GM19023 (cell line): Measurements from ENCODE around the gene ATAD2B.

Experiments used
- ATAC-seq: cut with Tn5 transposase; IDR thresholded peaks from one replicate; pipeline ENCODE4 v1.9.1; 2021; ENCODE audit warnings: mild to moderate bottlenecking, moderate library complexity; ENCODE audit not compliant: unreplicated experiment

The ATAD2B gene

DNA sequence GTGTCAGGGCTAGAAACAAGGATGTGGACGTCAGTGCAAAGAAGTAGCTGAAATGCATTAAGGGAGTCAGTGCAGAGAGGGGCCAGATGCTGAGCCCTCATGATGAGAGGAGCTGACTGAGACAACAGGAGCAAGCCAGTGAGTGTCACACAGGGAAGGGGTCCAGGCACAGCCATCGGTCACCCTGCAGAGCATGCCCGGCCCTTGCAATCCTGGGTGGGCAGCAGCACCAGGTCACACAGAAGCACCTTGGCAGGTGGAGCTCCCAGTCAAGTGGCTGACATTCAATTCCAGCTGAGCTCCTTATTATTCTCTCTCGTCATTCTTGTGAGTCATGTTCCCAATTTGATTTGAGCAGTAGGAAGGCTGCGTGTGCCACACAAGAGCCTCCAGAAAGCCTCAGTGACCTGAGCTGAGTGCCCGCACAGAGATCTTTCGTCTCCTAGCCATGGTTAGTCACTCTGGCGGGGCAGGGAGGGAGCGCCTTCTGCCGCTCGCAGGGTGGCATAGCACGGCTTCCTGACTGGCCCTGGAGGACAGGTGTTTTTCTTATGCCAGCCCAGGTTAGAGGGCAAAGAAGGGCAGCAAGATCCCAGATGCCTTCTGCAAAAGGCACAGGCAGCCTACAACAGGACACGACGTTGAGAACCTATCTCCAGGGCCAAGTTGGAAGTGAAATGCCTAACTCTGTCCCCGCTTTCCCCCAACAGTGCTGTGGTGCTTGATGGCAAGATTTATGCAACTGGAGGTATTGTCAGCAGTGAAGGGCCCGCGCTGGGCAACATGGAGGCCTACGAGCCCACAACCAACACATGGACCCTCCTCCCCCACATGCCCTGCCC is 220.9 kb downstream of the ATAD2B start:
- no peak for ATAC-seq

DNA sequence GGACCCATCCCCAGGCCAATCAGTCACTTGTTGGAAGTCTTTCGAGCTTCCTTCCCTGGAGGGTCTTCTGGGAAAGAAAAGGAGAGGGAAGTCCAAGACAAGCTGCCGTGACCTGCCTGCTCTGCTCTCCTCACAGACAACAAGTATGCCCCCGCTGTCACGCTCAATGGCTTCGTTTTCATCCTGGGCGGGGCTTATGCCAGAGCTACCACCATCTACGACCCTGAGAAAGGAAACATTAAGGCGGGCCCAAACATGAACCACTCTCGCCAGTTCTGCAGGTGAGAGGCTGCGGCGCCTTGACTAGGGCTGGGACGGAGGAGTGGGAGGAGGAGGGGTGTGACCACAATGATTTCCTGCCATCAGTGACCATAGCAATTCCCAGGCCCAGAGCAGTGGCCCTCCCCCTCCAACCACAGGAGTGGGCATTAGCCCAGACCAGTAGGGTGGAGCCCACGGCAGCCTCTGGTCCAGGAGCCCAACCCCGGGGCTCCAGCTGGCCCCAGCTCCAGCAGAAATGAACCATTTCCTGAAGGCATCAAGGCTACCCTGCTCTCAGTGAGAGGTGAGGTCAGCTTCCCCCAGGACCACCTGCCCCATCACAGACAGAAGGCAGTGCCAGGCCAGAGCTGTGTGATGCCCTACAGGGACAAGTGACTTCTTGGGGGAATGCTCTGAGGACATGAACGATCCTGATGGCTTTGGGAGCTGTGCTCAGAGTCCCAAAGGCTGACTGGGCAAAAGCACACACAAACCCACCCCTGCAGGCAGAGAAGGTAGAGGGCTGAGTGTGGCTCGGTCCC is 223.1 kb downstream of the ATAD2B start:
- no peak for ATAC-seq

DNA sequence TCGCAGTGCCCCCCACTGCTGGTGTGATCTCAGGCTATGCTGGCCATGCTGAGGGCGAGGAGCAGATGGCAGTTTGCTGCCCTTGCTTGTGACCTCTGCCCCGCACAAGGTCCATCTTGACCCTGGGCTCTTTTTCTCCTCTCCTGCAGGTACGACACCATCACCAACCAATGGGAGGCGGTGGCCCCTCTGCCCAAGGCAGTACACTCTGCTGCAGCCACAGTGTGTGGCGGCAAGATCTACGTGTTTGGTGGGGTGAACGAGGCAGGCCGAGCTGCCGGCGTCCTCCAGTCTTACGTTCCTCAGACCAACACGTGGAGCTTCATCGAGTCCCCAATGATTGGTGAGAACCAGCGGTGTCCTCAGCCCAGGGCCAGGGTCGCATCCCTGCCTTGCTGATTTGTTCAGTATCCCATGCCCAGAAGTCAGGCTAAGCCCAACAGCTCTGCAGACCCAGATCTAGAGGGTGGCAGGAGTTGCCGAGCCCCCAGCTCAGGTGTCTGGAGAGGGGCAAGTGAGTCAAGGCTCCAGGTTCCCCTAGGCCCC is 223.8 kb downstream of the ATAD2B start:
- ATAC-seq = no peak

DNA sequence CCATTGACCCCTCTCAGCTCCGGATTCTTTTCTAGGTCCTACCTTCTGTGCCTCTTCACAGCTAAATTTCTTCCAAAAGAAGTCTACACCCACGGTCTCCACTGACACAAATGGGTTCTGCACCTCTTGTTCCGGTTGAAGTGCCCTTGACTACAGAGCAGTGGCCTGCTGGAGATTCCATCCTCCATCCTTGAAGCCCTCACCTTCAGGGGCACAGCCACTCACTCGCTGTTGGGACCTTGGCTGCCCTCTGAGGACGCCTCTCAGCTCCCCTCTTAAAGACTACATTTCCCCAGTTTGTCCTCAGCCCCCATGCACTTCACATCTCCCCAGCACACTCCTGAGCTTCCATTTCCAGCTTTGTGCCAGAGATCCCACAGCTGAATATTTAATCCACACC is 226.3 kb downstream of the ATAD2B start:
- ATAC-seq = no peak

DNA sequence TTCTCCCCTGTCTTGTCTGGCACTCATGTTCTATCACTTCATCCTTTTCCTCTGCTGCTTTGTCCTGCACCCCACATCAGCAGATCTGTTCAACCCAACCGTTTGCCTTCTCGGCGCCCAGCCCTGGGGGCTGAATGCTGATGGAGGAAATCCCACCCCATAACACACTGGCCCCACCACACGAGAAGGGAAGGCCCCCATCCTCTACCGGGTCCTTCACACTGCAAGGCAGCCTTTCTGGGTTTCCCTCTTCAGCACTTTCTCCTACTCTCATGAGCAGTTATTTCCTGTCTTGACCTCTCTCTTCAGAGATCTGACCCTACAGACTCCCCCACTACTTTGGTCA is 227.4 kb downstream of the ATAD2B start:
- ATAC-seq = no peak

DNA sequence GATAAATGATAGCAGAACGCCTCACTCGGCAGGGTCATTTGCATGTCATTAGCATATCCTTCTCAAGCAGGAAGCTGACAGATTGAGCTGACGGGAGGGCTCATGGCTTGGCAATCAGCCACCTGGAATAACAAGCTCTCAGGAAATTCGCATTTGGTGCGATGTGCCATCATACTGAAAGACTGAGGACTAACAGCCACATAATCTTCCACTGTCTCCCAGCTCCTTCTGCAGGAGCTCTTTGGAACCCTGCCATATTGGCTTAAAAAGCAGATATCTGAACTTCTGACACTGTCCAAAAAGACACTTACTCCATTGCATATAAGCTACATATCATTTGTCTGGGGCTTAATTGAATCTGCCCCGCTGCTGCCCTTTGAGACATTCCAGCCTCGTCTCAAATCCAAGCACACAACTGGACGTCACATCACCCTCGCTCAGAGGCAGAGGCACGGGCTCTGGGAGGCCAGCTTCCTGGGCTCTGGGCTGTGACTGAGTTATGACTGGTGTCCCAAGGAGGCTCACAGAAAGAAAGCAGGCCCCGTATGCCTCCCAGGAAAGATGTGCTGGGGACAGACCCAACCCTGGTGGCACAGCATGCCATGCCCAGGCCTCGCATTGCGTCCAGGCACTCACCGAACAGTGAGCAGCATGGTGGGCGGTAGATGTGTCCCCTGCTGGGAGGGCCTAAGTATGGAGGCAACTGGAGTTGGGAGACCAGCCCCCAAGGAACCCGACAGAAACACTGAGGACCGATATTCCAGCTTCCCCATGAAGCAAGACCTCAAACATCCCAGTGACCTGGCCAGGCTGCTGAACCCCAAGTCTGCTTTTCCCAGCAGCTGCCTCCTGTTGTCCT is 228.0 kb downstream of the ATAD2B start:
- no peak for ATAC-seq
